Left forelimb (tissue), 1 donor: ENCODE measurements around the gene SEPTIN7.

Source experiments
- DNase-seq: peaks from one replicate; pipeline ENCODE4 v3.0.0-alpha.2; 2018; ENCODE audit warnings: low spot score

The SEPTIN7 gene

DNA sequence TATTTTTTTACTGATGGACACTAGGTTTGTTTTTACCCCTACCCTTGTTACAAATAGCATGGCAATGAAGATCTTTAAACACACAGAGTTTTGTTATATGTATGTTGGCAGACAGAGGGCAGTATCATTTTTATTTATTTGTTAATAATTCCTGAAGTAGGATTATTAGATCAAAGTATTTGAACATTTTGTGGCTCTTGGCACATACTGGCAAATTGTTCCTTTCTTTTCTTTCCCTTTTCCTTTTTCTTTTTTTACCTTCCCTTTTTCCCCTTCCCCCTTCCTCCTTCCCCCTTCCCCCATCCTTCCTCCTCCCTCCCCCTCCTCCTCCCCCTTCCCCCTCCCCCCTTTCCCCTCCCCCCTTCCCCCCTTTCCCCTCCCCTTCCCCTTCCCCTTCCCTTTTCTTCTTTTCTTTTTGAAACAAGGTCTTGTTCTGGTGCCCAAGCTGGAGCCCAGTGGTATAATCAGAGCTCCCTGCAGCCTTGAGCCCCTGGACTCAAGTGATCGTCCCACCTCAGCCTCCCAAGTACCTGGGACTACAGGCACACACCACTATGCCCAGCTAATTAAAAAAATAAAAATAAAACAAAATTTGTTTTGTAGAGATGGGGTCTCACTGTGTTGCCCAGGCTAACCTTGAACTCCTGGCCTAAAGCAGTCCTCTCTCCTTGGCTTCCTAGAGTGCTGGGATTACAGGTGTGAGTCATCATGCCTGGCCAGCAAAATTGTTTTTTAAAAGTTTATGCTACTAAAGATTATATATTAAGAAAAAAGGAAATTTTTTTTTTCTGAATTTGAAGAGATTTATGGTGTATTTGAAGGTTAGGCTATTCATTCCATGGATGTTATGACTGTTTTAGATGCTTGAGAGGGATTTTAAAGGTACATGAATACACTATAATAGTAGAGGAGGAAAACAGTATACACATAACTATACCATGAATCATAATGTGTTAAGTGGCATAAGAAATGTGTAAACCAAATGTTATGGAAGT lies 39.3 kb downstream of the SEPTIN7 start:
- no peak for DNase-seq

DNA sequence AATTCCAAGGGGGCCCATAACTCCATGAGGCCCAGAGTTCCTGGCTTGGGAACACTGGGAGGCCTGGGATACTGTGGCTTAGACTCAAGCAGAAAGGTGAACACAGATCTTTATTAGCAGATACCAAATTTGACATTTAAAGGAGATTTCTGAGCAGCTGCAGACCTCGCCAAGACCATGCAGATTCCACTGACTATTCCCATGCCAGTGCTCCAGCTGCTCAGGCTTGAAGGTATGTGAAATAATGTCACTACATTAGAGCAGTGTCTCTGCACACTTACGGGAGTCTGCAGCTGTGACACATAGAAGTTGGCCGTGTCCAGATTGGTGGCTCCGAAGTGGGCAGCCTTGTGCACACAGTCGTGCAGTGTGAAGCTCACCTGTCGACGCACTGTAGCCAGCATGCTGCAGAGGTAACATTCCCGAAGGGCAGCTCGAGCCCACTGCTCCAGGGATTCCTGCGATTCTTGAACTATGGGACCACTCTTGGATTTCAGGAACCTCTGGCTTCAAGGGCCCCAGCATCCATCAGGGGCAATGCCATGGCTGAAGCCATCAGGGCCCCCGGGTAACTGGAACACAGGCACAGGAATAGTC lies 46.1 kb downstream of the SEPTIN7 start:
- DNase-seq = no peak

DNA sequence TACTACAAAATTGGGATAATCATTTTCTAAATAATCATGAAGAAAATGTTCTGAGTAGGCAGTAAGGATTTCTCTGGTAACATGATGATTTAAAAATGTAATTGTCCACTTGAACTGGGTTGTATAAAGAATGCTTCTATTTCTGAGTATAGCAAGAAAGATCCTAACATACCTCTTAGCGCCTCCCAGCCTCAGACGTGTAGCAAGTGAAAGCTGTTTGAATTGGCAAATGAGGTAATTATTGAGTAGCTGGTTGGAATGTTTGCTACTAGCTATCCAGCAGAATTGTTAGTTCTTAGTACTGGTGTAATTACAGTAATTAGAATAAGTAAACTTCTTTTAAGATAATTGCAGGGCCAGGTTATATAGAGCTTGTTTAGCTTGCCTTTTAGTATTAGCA lies 47.9 kb downstream of the SEPTIN7 start:
- DNase-seq = no peak

DNA sequence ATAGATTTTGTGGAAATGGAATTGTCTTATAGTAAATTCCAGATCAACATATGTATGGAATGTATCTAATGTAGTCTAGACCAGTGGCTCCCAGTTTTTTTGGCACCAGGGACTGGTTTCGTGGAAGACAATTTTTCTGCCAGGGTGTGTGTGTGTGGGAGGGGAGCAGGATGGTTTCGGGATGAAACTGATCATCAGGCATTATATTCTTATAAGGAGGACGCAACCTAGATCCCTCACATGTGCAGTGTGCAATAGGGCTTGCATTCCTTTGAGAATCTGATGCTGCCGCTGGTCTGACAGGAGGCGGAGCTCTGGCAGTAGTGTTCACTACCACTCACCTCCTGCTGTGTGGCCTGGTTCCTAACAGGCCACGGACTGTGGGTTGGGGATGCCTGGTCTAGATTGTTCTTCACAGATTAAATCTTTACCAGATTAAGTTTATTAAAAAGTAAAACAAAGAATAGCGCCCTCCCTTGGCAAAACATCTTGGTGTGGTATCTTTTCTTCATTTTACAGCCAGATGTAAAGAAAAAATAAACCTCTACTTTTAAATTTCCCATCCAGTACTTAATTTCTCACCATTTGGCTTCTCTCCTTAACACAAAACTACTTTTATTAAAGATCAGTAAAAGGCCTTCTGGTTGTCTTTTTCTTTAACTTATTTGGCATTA lies 48.4 kb downstream of the SEPTIN7 start:
- no peak for DNase-seq

DNA sequence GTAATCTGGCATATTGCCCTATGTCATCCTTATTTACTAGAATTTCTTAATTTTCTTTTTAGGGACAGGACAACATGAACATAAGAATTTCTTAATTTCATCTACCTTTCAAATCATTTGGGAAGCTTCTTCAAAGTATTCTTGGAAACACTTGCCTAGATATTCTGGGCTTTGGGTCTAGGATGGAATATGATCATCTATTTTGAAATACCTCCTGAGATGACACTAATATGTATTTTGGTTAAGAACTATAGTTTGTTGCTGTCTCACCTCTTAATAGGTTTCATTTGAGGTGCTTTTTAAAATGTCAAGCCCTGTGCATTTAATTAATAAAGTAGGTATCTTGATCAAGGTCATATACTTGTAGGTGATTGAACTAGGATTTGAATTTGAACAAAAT lies 49.1 kb downstream of the SEPTIN7 start:
- DNase-seq = no peak
